K562 (cell line): Measurements from ENCODE around the gene GPRIN2.
"Not testable (repeated sequence)": the region's sequence is repeated elsewhere in the genome, so short reads cannot be mapped to it uniquely, and the experiment has no call there.

Source experiments
- JUND ChIP-seq, 2 experiments: IDR thresholded peaks; 2 replicates in 1 of 2; 3 replicates in 1 of 2; pipeline ENCODE4 v1.6.1; 2011; ENCODE audit warnings: borderline replicate concordance in 2 of 2, low read depth in 2 of 2, low read length in 2 of 2, improper control_type of control experiment in 1 of 2, missing biosample characterization in 1 of 2, missing genetic modification characterization in 1 of 2, missing genetic modification reagents in 1 of 2
- KAT7 ChIP-seq: sonication (generic); formaldehyde crosslinking; IDR thresholded peaks from 2 replicates; pipeline ENCODE4 v1.8.0; 2022; ENCODE audit warnings: missing genetic modification reagents, mild to moderate bottlenecking, borderline replicate concordance
- NBN ChIP-seq: fragments of 450-650 bp; IDR thresholded peaks from 2 replicates; pipeline ENCODE4 v1.6.1; 2016; ENCODE audit warnings: low read depth, mild to moderate bottlenecking
- REST ChIP-seq, 2 experiments: fragments of 450-650 bp; formaldehyde crosslinking in 1 of 2; IDR thresholded peaks; 2 replicates each; pipeline versions ENCODE4 v1.4.0 to v1.6.1; 2014 to 2020; ENCODE audit warnings: mild to moderate bottlenecking in 2 of 2, borderline replicate concordance in 1 of 2, low read depth in 1 of 2
- RREB1 ChIP-seq: fragments of 250-450 bp; sonication (Bioruptor Pico); IDR thresholded peaks from 2 replicates; pipeline ENCODE4 v1.4.0; 2020
- TCF7 ChIP-seq: sonication (generic); IDR thresholded peaks from 2 replicates; pipeline ENCODE4 v1.6.1; 2016; ENCODE audit warnings: antibody characterized with exemption, borderline replicate concordance
- ZNF507 ChIP-seq: conservative IDR thresholded peaks from 2 replicates; pipeline ENCODE4 v1.6.1; 2017; ENCODE audit warnings: missing genetic modification characterization, missing compliant biosample characterization
- TF ChIP-seq, protein P1 (sequence below), 3 experiments: IDR thresholded peaks in 2 of 3; conservative IDR thresholded peaks in 1 of 3; 2 replicates each; pipeline ENCODE4 v1.5.1; 2011 to 2012; ENCODE audit warnings: low read length in 3 of 3, mild to moderate bottlenecking in 3 of 3, control low read depth in 2 of 3, improper control_type of control experiment in 1 of 3, inconsistent platforms in 1 of 3, low read depth in 1 of 3, mixed read lengths in 1 of 3, moderate library complexity in 1 of 3; ENCODE audit not compliant: insufficient read depth in 2 of 3

GRCh38 chr10:46587546-46587945, 31.1 kb upstream of the GPRIN2 start:
- TF ChIP-seq NBN; JUND (IDR thresholded peaks at IDR 0.05; ENCODE audit: borderline replicate concordance, low read depth, low read length); JUND (tag; IDR thresholded peaks at IDR 0.05; ENCODE audit: borderline replicate concordance, low read depth, low read length); REST (IDR thresholded peaks at IDR 0.05; ENCODE audit: borderline replicate concordance); REST (CRISPR knock-in tag; IDR thresholded peaks at IDR 0.05; ENCODE audit: low read depth); KAT7; TCF7; ZNF507 (tag); RREB1 (CRISPR knock-in tag): not testable (repeated sequence)
- TF ChIP-seq, protein P1, sequence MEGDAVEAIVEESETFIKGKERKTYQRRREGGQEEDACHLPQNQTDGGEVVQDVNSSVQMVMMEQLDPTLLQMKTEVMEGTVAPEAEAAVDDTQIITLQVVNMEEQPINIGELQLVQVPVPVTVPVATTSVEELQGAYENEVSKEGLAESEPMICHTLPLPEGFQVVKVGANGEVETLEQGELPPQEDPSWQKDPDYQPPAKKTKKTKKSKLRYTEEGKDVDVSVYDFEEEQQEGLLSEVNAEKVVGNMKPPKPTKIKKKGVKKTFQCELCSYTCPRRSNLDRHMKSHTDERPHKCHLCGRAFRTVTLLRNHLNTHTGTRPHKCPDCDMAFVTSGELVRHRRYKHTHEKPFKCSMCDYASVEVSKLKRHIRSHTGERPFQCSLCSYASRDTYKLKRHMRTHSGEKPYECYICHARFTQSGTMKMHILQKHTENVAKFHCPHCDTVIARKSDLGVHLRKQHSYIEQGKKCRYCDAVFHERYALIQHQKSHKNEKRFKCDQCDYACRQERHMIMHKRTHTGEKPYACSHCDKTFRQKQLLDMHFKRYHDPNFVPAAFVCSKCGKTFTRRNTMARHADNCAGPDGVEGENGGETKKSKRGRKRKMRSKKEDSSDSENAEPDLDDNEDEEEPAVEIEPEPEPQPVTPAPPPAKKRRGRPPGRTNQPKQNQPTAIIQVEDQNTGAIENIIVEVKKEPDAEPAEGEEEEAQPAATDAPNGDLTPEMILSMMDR (IDR thresholded peaks at IDR 0.05 in 2 of 3, conservative IDR thresholded peaks at IDR 0.05 in 1 of 3; ENCODE audit: insufficient read depth in 2 of 3, low read depth in 1 of 3, low read length in 3 of 3): not testable (repeated sequence)
